Body of pancreas (tissue), 4 donors: ENCODE results near the gene COL15A1. TPM values are rescaled to one million over a fixed set of nuclear protein-coding genes. Genes with fewer than 3 reads are reported as not detected.
A peak's percentile ranks its signal among the peaks of the same experiment; 100 is the strongest.

ENCODE experiments used
- ATAC-seq: fragments of 150-250 bp; one replicate; pipeline ENCODE4 v1.9.1; 2016
- DNase-seq, 4 donors: peaks; one replicate each; pipeline ENCODE4 v3.0.0-alpha.2; 2019
- H3K27ac ChIP-seq, 4 donors: fragments of 200-600 bp; sonication (generic); 1 replicate in 3 of 4; 2 replicates in 1 of 4; pipeline versions ENCODE4 v1.5.1 to v1.6.1; 2016 to 2019; ENCODE audit warnings: mild to moderate bottlenecking in 1 of 4, mixed read lengths in 1 of 4, moderate library complexity in 1 of 4
- H3K27me3 ChIP-seq, 2 donors: fragments of 200-600 bp; sonication (generic); one replicate each; pipeline ENCODE4 v1.6.0; 2016; ENCODE audit warnings: mild to moderate bottlenecking in 1 of 2
- H3K36me3 ChIP-seq, 2 donors: fragments of 200-600 bp; sonication (generic); replicated peaks in 1 of 2; 2 replicates each; pipeline ENCODE4 v1.5.1; 2016; ENCODE audit warnings: low read depth in 2 of 2; ENCODE audit not compliant: insufficient read depth in 1 of 2
- H3K4me1 ChIP-seq: fragments of 200-600 bp; sonication (generic); one replicate; pipeline ENCODE4 v1.6.0; 2016
- H3K4me3 ChIP-seq, 2 donors: fragments of 200-600 bp; sonication (generic); 1 replicate in 1 of 2; 2 replicates in 1 of 2; pipeline ENCODE4 v1.5.1; 2016 to 2019
- H3K9me3 ChIP-seq, 3 donors: fragments of 200-600 bp; sonication (generic); 1 replicate in 2 of 3; 2 replicates in 1 of 3; pipeline ENCODE4 v1.5.1; 2016
- CTCF ChIP-seq, 7 experiments: fragments of 450-650 bp in 4 of 7; fragments of 200-600 bp in 3 of 7; sonication (generic) in 3 of 7; IDR thresholded peaks; one replicate each; pipeline ENCODE4 v1.5.1; 2016 to 2019; ENCODE audit warnings: antibody characterized with exemption in 7 of 7
- POLR2A ChIP-seq, 3 donors: fragments of 450-650 bp; IDR thresholded peaks; one replicate each; pipeline ENCODE4 v1.6.1; 2016; ENCODE audit warnings: antibody characterized with exemption in 3 of 3, mild to moderate bottlenecking in 2 of 3
- WGBS, 2 donors: methylation state at CpG; one replicate each; pipeline ENCODE4 v1.1.5; 2017; 5-methylcytosine and 5-hydroxymethylcytosine counted together
- intact Hi-C: fragments of 100-400 bp; cut with DNase I; formaldehyde crosslinking; loops from one replicate; pipeline ENCODE4 v1.15.1; 2023
- total RNA-seq, 2 donors: library from RNA; depleted of rRNA; stranded (reverse); fragments of >200 nt; gene quantifications; one replicate each; pipeline ENCODE4 v1.1.0, GENCODE V29; 2016

Gene COL15A1
- total RNA-seq, 2 donors from 2014 or later, result 6.7 to 55.4 TPM

- H3K4me3 ChIP-seq, result no peak overlapping the region
- no peaks in the 10 kb centered on the region for H3K27me3 ChIP-seq
- intact Hi-C loops, result no loop called here
- 81 to 86% methylated on average over 8 to 15 of the region's 15 CpGs for WGBS, 2 donors
- no peak overlapping the region for H3K27ac ChIP-seq
- ATAC-seq (no peak), DNase-seq (no peak)
- H3K9me3 ChIP-seq, result no peaks in the 10 kb centered on the region
- TF ChIP-seq POLR2A (IDR thresholded peaks at IDR 0.05) (no peak), CTCF (IDR thresholded peaks at IDR 0.05) (no peak)
- H3K4me1 ChIP-seq, result peaks cover 32% of the 10 kb centered on the region
- H3K36me3 ChIP-seq, result no peaks in the 10 kb centered on the region
Measured at GRCh38 chr9:98924946-98925820, 18.5 kb upstream of the COL15A1 start.

- Histone ChIP-seq H3K9me3 (no peaks in the 10 kb centered on the region), H3K27me3 (no peaks in the 10 kb centered on the region), H3K4me1 (peaks cover 33% of the 10 kb centered on the region), H3K4me3 (no peak overlapping the region), H3K27ac (no peak overlapping the region), H3K36me3 (no peaks in the 10 kb centered on the region)
- 66 to 74% methylated on average over 2 of the region's 2 CpGs for WGBS, 2 donors
- intact Hi-C loops, result no loop called here
- TF ChIP-seq CTCF (IDR thresholded peaks at IDR 0.05) (no peak), POLR2A (IDR thresholded peaks at IDR 0.05) (no peak)
- DNase-seq (no peak), ATAC-seq (no peak)
Measured at GRCh38 chr9:98925956-98926355, 17.8 kb upstream of the COL15A1 start.

GRCh38 chr9:98927724-98928123 is 16.0 kb upstream of the COL15A1 start:
- intact Hi-C loops, result no loop called here
- Histone ChIP-seq H3K36me3 (no peaks in the 10 kb centered on the region), H3K4me1 (peaks cover 33% of the 10 kb centered on the region), H3K9me3 (no peaks in the 10 kb centered on the region), H3K27ac (no peak overlapping the region), H3K4me3 (no peak overlapping the region), H3K27me3 (no peaks in the 10 kb centered on the region)
- ATAC-seq (no peak), DNase-seq (no peak)
- TF ChIP-seq CTCF (IDR thresholded peaks at IDR 0.05), result no peak
- 52 to 68% methylated on average over 6 of the region's 6 CpGs for WGBS, 2 donors

GRCh38 chr9:98929071-98929470 is 14.6 kb upstream of the COL15A1 start:
- no peaks in the 10 kb centered on the region for H3K36me3 ChIP-seq
- no peaks in the 10 kb centered on the region for H3K27me3 ChIP-seq
- H3K4me3 ChIP-seq, result no peak overlapping the region
- TF ChIP-seq POLR2A (IDR thresholded peaks at IDR 0.05), result no peak
- TF ChIP-seq CTCF (IDR thresholded peaks at IDR 0.05), result no peak
- ATAC-seq (no peak), DNase-seq (no peak)
- H3K27ac ChIP-seq, result peak overlapping the region in 3 of 4 donors; percentile 28 to 62 (median 61)
- no peaks in the 10 kb centered on the region for H3K9me3 ChIP-seq
- peaks cover 22% of the 10 kb centered on the region for H3K4me1 ChIP-seq
- intact Hi-C loops, result no loop called here
- 39 to 58% methylated on average over 2 of the region's 2 CpGs for WGBS, 2 donors
